NCI-H526 (cell line): Measurements from ENCODE around the gene DPH6.
"Not testable (repeated sequence)": the region's sequence is repeated elsewhere in the genome, so short reads cannot be mapped to it uniquely, and the experiment has no call there.

Source experiments
- DNase-seq, 2 experiments: peaks; one replicate each; lab custom pipeline; 2025; lab: John Stamatoyannopoulos, UW

The DPH6 gene

GRCh38 chr15:35330048-35330695, 215.8 kb downstream of the DPH6 start:
- peak; percentile 32 to 60 for DNase-seq

- no peak for DNase-seq
These were observed 216.4 kb downstream of the DPH6 start for GRCh38 chr15:35329521-35329961.

- DNase-seq, result not testable (repeated sequence)
These were observed 217.1 kb downstream of the DPH6 start for GRCh38 chr15:35328836-35329235.

- DNase-seq, result no peak
These were observed 218.2 kb downstream of the DPH6 start for GRCh38 chr15:35327789-35328188.

- no peak for DNase-seq
These were observed 220.5 kb downstream of the DPH6 start for GRCh38 chr15:35325374-35325941.

GRCh38 chr15:35323141-35323540, 222.8 kb downstream of the DPH6 start:
- no peak for DNase-seq

GRCh38 chr15:35321926-35322325, 224.0 kb downstream of the DPH6 start:
- no peak for DNase-seq

- DNase-seq, result no peak
These were observed 225.1 kb downstream of the DPH6 start for GRCh38 chr15:35320911-35321310.
